AG09309 (cell line): ENCODE data around the gene NR2F1.

ENCODE experiments used
- DNase-seq: peaks from one replicate; pipeline ENCODE4 v3.0.0-alpha.2; 2010; ENCODE audit warnings: low read depth
- H3K4me3 ChIP-seq: 2 replicates; pipeline ENCODE4 v1.5.1; 2011; ENCODE audit warnings: mild to moderate bottlenecking, low read depth, low read length, moderate library complexity; ENCODE audit not compliant: control insufficient read depth
- TF ChIP-seq, protein P1 (sequence below): IDR thresholded peaks from 2 replicates; pipeline ENCODE4 v1.5.1; 2011; ENCODE audit warnings: mild to moderate bottlenecking, low read depth, low read length, inconsistent platforms; ENCODE audit not compliant: insufficient read depth, control insufficient read depth; ENCODE audit errors: missing control alignments

The NR2F1 gene

DNA sequence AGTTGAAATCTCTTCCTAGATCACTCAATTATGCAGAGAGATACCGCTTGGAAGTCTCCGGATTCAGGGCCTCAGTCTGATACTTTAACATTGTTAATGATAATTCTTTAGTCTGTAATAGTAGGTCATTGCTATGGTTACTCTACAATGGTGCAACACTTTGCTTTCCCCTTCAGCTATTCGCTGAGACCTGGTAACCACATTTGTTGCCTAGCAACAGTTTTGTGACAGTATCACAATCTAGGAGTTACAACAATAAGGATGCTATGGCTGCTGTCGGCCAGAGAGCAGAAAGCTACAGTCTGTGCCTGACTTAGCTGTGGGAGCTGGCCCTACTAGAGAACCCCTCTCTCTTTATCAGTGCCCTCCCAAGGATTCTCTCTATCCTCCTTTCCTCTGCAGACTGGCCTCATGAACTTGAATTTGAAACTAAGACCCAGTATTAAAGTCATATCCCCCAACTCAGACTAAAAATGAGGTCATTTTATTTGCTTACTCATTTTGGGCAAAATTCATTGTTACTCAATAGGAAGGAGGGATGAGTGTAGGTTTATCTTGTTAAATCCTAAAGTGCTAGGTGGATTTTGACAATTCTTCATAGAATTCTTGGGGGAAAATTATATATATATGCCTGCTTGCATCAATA lies 39.3 kb downstream of the NR2F1 start:
- H3K4me3 ChIP-seq, result no peak overlapping the region

DNA sequence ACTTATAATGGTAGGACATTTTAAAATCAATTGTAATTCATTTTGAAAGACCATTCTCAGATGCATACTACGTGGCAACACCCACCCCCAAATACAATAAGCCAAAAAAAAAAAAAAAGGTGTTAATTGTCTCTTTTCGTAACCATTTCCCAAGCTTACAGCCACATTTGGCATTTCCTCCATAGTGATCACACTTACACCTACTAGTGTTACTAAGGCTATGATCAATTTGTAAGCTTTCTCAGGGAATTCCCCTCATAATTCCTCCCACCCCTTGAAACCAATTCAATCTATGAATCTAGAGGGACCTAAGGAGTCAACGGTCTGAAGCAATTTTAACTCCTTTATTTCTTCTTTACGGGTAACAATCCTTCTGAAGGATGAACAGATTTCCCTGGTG lies 40.1 kb downstream of the NR2F1 start:
- TF ChIP-seq, protein P1, sequence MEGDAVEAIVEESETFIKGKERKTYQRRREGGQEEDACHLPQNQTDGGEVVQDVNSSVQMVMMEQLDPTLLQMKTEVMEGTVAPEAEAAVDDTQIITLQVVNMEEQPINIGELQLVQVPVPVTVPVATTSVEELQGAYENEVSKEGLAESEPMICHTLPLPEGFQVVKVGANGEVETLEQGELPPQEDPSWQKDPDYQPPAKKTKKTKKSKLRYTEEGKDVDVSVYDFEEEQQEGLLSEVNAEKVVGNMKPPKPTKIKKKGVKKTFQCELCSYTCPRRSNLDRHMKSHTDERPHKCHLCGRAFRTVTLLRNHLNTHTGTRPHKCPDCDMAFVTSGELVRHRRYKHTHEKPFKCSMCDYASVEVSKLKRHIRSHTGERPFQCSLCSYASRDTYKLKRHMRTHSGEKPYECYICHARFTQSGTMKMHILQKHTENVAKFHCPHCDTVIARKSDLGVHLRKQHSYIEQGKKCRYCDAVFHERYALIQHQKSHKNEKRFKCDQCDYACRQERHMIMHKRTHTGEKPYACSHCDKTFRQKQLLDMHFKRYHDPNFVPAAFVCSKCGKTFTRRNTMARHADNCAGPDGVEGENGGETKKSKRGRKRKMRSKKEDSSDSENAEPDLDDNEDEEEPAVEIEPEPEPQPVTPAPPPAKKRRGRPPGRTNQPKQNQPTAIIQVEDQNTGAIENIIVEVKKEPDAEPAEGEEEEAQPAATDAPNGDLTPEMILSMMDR, result no peak
- no peak for DNase-seq
- no peak overlapping the region for H3K4me3 ChIP-seq

More for the DNA sequence above, 39.3 kb downstream of the NR2F1 start:
- peak; percentile 53 for DNase-seq
- TF ChIP-seq, protein P1, result no peak

DNA sequence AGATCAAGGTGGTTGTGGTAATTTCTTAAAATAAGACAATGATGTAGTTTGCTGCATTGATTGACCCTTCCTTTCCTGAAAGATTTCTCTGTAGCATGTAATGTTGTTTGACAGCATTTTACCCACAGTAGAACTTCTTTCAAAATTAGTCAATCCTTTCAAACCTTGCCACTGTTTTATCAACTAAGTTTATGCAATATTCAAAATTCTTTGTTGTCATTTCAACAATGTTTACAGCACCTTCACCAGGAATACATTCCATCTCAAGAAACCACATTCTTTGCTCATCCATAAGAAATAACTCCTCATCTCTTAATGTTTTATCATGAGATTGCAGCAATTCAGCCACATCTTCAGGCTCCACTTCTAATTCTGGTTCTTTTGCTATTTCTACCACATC lies 43.8 kb downstream of the NR2F1 start:
- H3K4me3 ChIP-seq, result no peak overlapping the region
- TF ChIP-seq, protein P1, result no peak
- DNase-seq, result no peak

DNA sequence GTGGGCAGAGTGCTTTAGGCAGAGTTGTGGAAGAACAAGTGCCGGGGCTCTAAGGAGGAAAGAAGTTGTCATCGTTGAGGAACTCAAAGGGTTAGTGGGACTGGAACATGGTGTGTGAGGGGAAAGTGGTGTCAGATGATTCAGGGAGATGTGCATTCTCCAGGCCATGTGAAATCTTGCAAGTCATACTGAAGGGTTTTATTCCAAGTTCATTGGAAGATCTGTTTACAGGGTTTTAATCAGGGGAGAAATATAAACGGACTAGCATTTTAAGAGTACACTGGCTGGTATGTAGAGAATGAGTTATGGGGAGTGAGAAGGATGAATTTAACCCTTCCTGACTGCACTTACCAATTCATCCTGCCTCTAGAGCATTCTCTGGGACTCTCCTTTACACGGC lies 49.3 kb downstream of the NR2F1 start:
- no peak for DNase-seq
- TF ChIP-seq, protein P1, result no peak
- H3K4me3 ChIP-seq, result no peak overlapping the region

DNA sequence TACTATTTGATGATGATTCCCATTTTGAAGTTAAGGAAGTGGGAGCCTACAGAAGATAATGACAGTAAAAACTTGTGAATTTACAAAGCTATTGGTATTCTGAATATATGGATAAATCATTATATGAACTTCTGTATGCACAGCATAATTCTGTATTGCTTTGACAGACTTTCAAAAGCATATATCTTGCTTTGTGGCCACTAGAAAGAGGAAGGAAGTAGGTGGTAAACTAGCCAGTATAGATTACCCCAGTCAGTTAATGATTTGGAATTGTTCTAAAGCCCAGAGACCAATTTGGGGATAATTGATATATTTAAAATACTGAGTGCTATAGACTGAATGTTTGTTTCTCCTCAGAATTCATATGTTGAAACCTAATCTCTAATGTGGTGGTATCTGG lies 53.0 kb downstream of the NR2F1 start:
- TF ChIP-seq, protein P1, result no peak

DNA sequence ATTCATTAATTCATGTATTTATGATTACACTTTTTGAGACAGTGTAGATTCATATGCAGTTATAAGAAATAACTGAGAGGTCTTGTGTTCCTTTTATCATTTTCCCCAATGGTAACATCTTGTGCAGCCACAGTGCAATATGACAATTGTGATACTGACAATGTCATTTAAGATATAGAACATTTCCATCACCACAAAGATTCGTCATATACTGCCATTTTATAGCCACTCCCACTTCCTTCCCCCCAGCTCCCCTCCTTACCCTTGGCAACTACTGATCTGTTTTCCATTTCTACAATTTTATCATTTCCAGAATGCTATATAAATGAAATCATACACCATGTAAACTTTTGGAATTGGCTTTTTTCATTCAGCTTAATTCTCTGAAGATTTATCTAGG lies 53.8 kb downstream of the NR2F1 start:
- H3K4me3 ChIP-seq, result no peak overlapping the region
- no peak for DNase-seq
- TF ChIP-seq, protein P1, result no peak

More for the DNA sequence above, 53.0 kb downstream of the NR2F1 start:
- DNase-seq, result no peak
- no peak overlapping the region for H3K4me3 ChIP-seq
